Right ventricle myocardium inferior (tissue), 1 donor: Measurements from ENCODE around the gene DCAF11. TPM values are rescaled to one million over a fixed set of nuclear protein-coding genes. Genes with fewer than 3 reads are reported as not detected.

ENCODE experiments used
- ATAC-seq: fragments of 200-7000 bp; cut with Tn5 transposase; one replicate; pipeline ENCODE4 v1.9.1; 2020; ENCODE audit warnings: mild to moderate bottlenecking, moderate library complexity
- DNase-seq: peaks from one replicate; pipeline ENCODE4 v3.0.0; 2021; ENCODE audit errors: missing footprints
- intact Hi-C: fragments of 100-400 bp; cut with DNase I; formaldehyde crosslinking; loops from one replicate; pipeline ENCODE4 v1.11.0; 2022
- total RNA-seq: library from RNA; stranded (reverse); fragmentation: NEBNext Ultra II Directional; extraction: Animal tissue kit (Norgen Biotek cat#: 25700); gene quantifications from one replicate; pipeline ENCODE4 v1.2.1, GENCODE V29; 2021
- donor health status: DM: no; HTN: yes; CAD: no; lungs with severe emphysema.

Gene DCAF11
- total RNA-seq, 1 donor from 2014 or later: 84.7 TPM

GRCh38 chr14:24132061-24132685 is 17.6 kb downstream of the DCAF11 start:
- ATAC-seq (no peak), DNase-seq (no peak)
- intact Hi-C loops: no loop called here

GRCh38 chr14:24132976-24133375 is 18.4 kb downstream of the DCAF11 start:
- intact Hi-C loops: no loop called here
- DNase-seq (no peak), ATAC-seq (no peak)

- intact Hi-C loops: no loop called here
- ATAC-seq (no peak), DNase-seq (no peak)
These were observed 19.2 kb downstream of the DCAF11 start for GRCh38 chr14:24133735-24134134.

GRCh38 chr14:24135584-24135833 is 20.9 kb downstream of the DCAF11 start:
- DNase-seq: no peak
- no peak for ATAC-seq
- intact Hi-C loops: no loop called here

GRCh38 chr14:24135834-24136683 is 21.5 kb downstream of the DCAF11 start, which contains the start of gene PSME1:
PSME1 (plus strand) TSS chr14:24136194; CDS start chr14:24136263, 69 bp downstream.
- ATAC-seq (peak; percentile 94), DNase-seq (peak; percentile 96)
- intact Hi-C loops: no loop called here

- DNase-seq (no peak), ATAC-seq (no peak)
- intact Hi-C loops: no loop called here
These were observed 22.3 kb downstream of the DCAF11 start for GRCh38 chr14:24136684-24137528.

- no peak for ATAC-seq
- DNase-seq: no peak
- intact Hi-C loops: no loop called here
These were observed 23.2 kb downstream of the DCAF11 start for GRCh38 chr14:24137529-24138395.

GRCh38 chr14:24138396-24139271 is 24.1 kb downstream of the DCAF11 start:
- DNase-seq (no peak), ATAC-seq (no peak)
- intact Hi-C loops: no loop called here

- no peak for ATAC-seq
- intact Hi-C loops: no loop called here
- DNase-seq: no peak
These were observed 24.8 kb downstream of the DCAF11 start for GRCh38 chr14:24139272-24139934.

- ATAC-seq (peak; percentile 96), DNase-seq (peak; percentile 100)
- intact Hi-C loops: loop anchor here (10.0 kb wide), 1 partner anchor 294 kb away; no protein-coding TSS in a partner anchor
These were observed 26.7 kb downstream of the DCAF11 start, which contains the start of gene EMC9 for GRCh38 chr14:24141097-24141880. EMC9 (minus strand) TSS chr14:24141591; CDS start chr14:24141304, 287 bp downstream.

GRCh38 chr14:24143511-24143910 is 28.9 kb downstream of the DCAF11 start:
- DNase-seq (no peak), ATAC-seq (no peak)
- intact Hi-C loops: loop anchor here (10.0 kb wide), 1 partner anchor 291 kb away; no protein-coding TSS in a partner anchor

GRCh38 chr14:24144451-24144850 is 29.9 kb downstream of the DCAF11 start:
- intact Hi-C loops: loop anchor here (10.0 kb wide), 1 partner anchor 290 kb away; no protein-coding TSS in a partner anchor
- DNase-seq (no peak), ATAC-seq (no peak)

GRCh38 chr14:24145219-24145618 is 30.6 kb downstream of the DCAF11 start:
- ATAC-seq (no peak), DNase-seq (no peak)
- intact Hi-C loops: loop anchor here (5.0 to 10.0 kb wide), 2 partner anchors 42 to 290 kb away; partner anchors contain the start of gene IPO4

GRCh38 chr14:24145690-24146452 is 31.3 kb downstream of the DCAF11 start:
- no peak for DNase-seq
- intact Hi-C loops: loop anchor here (5.0 to 10.0 kb wide), 2 partner anchors 41 to 289 kb away; partner anchors contain the start of gene IPO4
- no peak for ATAC-seq

GRCh38 chr14:24146453-24146977 is 31.9 kb downstream of the DCAF11 start, which contains the start of gene PSME2:
PSME2 (minus strand) TSS chr14:24146610; CDS start chr14:24146581, 29 bp downstream.
- intact Hi-C loops: loop anchor here (5.0 to 10.0 kb wide), 2 partner anchors 41 to 288 kb away; partner anchors contain the start of gene IPO4
- peak; percentile 96 for DNase-seq
- ATAC-seq: peak; percentile 88
